HK-2 (cell line): ENCODE results near the gene SH3TC2.
"Not testable (repeated sequence)": the region's sequence is repeated elsewhere in the genome, so short reads cannot be mapped to it uniquely, and the experiment has no call there.

Experiments
- DNase-seq: peaks from one replicate; pipeline ENCODE4 v3.0.0-alpha.2; 2018; ENCODE audit not compliant: unreplicated experiment

SH3TC2 gene

GRCh38 chr5:149063017-149063687 is at the start of gene SH3TC2:
SH3TC2 (minus strand) TSS chr5:149063062; CDS start chr5:149063022, 40 bp downstream.
- DNase-seq: peak; percentile 42

- DNase-seq: no peak
Measured at GRCh38 chr5:149110406-149110805, 47.5 kb upstream of the SH3TC2 start.

GRCh38 chr5:149108651-149109280 is 45.9 kb upstream of the SH3TC2 start:
- no peak for DNase-seq

- DNase-seq: no peak
Measured at GRCh38 chr5:149100331-149100730, 37.5 kb upstream of the SH3TC2 start.

GRCh38 chr5:149099920-149100319 is 37.1 kb upstream of the SH3TC2 start:
- DNase-seq: no peak

GRCh38 chr5:149094996-149095395 is 32.1 kb upstream of the SH3TC2 start:
- DNase-seq: no peak

GRCh38 chr5:149093625-149094024 is 30.8 kb upstream of the SH3TC2 start:
- no peak for DNase-seq

- DNase-seq: no peak
Measured at GRCh38 chr5:149089796-149090195, 26.9 kb upstream of the SH3TC2 start.

- no peak for DNase-seq
Measured at GRCh38 chr5:149088686-149089085, 25.8 kb upstream of the SH3TC2 start.

GRCh38 chr5:149083846-149084245 is 21.0 kb upstream of the SH3TC2 start:
- no peak for DNase-seq

- DNase-seq: no peak
Measured at GRCh38 chr5:149082271-149082670, 19.4 kb upstream of the SH3TC2 start.

GRCh38 chr5:149080294-149080693 is 17.4 kb upstream of the SH3TC2 start:
- no peak for DNase-seq

GRCh38 chr5:149079883-149080282 is 17.0 kb upstream of the SH3TC2 start:
- no peak for DNase-seq

- DNase-seq: not testable (repeated sequence)
Measured at GRCh38 chr5:149074071-149074470, 11.2 kb upstream of the SH3TC2 start.

- peak; percentile 35 for DNase-seq
Measured at GRCh38 chr5:149073213-149073612, 10.4 kb upstream of the SH3TC2 start.

GRCh38 chr5:149072791-149073190 is 9.9 kb upstream of the SH3TC2 start:
- DNase-seq: no peak

- DNase-seq: no peak
Measured at GRCh38 chr5:149072376-149072775, 9.5 kb upstream of the SH3TC2 start.

- peak; percentile 9 for DNase-seq
Measured at GRCh38 chr5:149071756-149072155, 8.9 kb upstream of the SH3TC2 start.

GRCh38 chr5:149071216-149071615 is 8.4 kb upstream of the SH3TC2 start:
- DNase-seq: no peak

GRCh38 chr5:149069711-149070110 is 6.8 kb upstream of the SH3TC2 start:
- DNase-seq: no peak

GRCh38 chr5:149063896-149064478 is 1.1 kb upstream of the SH3TC2 start:
- no peak for DNase-seq

GRCh38 chr5:149062371-149063016 is 368 bp downstream of the SH3TC2 start:
- peak; percentile 64 for DNase-seq

GRCh38 chr5:149061341-149061740 is 1.5 kb downstream of the SH3TC2 start:
- no peak for DNase-seq
